HL-60 (cell line): ENCODE results near the gene OGFR.

ENCODE experiments used
- DNase-seq, 2 experiments: peaks; one replicate each; pipeline ENCODE4 v3.0.0-alpha.2; 2010 to 2020; ENCODE audit warnings: low read depth in 1 of 2, low spot score in 1 of 2
- H3K27ac ChIP-seq: fragments of 250-450 bp; sonication (Bioruptor Pico); replicated peaks from 2 replicates; pipeline ENCODE4 v1.5.1; 2020; ENCODE audit warnings: mild to moderate bottlenecking, moderate library complexity
- H3K27me3 ChIP-seq: fragments of 250-450 bp; sonication (Bioruptor Pico); 2 replicates; pipeline ENCODE4 v1.5.1; 2021; ENCODE audit warnings: mild to moderate bottlenecking, moderate library complexity; ENCODE audit not compliant: insufficient read depth, poor library complexity, severe bottlenecking
- H3K4me3 ChIP-seq: replicated peaks from 2 replicates; pipeline ENCODE4 v1.5.1; 2011; ENCODE audit warnings: mild to moderate bottlenecking, control low read depth, low read length; ENCODE audit not compliant: insufficient read depth
- CTCF ChIP-seq: IDR thresholded peaks from one replicate; pipeline ENCODE4 v1.5.1; 2011; ENCODE audit warnings: low read length, control low read depth, inconsistent platforms; ENCODE audit not compliant: insufficient read depth
- GABPA ChIP-seq: IDR thresholded peaks from 2 replicates; pipeline ENCODE4 v1.6.1; 2012; ENCODE audit warnings: low read depth
- POLR2AphosphoS5 ChIP-seq: IDR thresholded peaks from 2 replicates; pipeline ENCODE4 v1.6.1; 2012; ENCODE audit warnings: low read depth
- REST ChIP-seq: IDR thresholded peaks from 2 replicates; pipeline ENCODE4 v1.6.1; 2012; ENCODE audit warnings: low read depth; ENCODE audit not compliant: insufficient replicate concordance
- SPI1 ChIP-seq: IDR thresholded peaks from 2 replicates; pipeline ENCODE4 v1.6.1; 2012; ENCODE audit warnings: low read depth, mild to moderate bottlenecking, borderline replicate concordance

Gene OGFR

GRCh38 chr20:62792940-62793756 lies 11.5 kb upstream of the OGFR start:
- no peak for DNase-seq
- TF ChIP-seq REST (no peak), GABPA (no peak), SPI1 (no peak), POLR2AphosphoS5 (no peak), CTCF (no peak)
- peak overlapping the region; percentile 68 for H3K27ac ChIP-seq
- no peak overlapping the region for H3K4me3 ChIP-seq
- H3K27me3 ChIP-seq, result no peaks in the 10 kb centered on the region

GRCh38 chr20:62793757-62794006 lies 11.0 kb upstream of the OGFR start:
- H3K27me3 ChIP-seq, result no peaks in the 10 kb centered on the region

More at GRCh38 chr20:62793757-62794006, 11.0 kb upstream of the OGFR start:
- Histone ChIP-seq H3K27ac (peak overlapping the region; percentile 68), H3K4me3 (no peak overlapping the region)
- DNase-seq, result no peak
- TF ChIP-seq POLR2AphosphoS5, result no peak
- no peak for TF ChIP-seq CTCF
- no peak for TF ChIP-seq REST
- TF ChIP-seq GABPA, result no peak
- no peak for TF ChIP-seq SPI1
